Measurements from ENCODE around the gene MACF1.
"Not testable (repeated sequence)": the region's sequence is repeated elsewhere in the genome, so short reads cannot be mapped to it uniquely, and the experiment has no call there.

Gene MACF1

GRCh38 chr1:39182804-39183203 is 21.7 kb upstream of the MACF1 start:
- DNase-seq, result no peak

GRCh38 chr1:39183503-39184353 is 20.8 kb upstream of the MACF1 start:
- DNase-seq, result peak; percentile 79

GRCh38 chr1:39184354-39184818 is 20.1 kb upstream of the MACF1 start:
- no peak for DNase-seq

DNA sequence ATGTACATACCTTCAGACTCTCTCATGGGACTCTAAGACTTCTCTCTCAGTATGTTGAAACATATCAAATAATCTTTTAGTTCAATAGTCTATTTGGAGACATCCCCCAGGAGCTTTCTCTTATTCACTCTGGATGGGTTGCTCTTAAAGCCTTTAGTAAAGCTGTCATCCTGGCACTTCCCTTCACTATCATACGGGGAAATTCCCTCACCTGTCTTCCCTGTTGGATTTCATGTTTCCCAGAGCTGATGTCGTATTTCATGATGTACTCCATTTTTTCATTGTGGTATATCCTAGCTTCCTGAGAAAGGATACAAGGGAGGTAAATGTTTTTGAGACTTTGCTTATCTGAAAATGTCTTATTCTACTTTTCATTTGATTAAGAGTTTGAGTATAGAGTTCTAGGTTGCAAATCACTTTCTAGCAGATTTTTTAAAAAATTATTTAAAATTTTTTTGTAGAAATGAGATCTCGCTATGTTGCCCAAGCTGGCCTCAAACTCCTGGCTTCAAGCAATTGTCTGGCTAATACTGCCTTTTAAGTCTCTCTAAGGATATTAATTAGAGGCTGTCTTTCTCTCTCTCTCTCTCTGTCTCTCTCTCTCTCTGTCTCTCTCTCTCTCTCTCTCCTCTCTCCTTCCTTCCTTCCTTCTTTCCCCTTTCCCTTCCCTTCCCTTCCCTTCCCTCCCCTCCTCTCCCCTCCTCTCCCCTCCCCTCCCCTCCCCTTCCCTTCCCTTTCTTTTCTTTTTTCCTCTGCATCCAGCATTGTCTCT is 17.0 kb upstream of the MACF1 start:
- DNase-seq, result no peak

DNA sequence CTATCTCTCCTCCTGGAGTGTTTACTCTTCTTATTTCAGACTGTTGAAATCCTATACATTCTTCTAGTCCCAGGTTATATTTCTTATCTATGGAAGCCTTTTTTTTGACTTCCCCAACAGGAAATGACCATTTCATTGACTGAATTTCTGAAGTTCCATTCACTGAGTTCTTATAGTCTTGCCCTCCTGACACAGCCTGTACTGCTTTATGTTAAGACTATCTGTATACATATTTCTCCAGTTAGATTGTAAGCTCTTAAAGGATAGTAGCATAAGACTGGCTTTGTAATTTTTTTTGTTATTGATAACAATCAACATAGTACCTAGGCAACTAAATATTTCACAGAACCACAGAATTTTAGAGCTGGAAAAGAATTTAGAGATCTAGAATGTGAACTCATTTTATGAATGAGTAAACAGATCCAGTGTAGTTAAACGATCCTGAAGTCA is 14.9 kb upstream of the MACF1 start:
- no peak for DNase-seq

- no peak for DNase-seq
Measured at GRCh38 chr1:39190096-39190495, 14.4 kb upstream of the MACF1 start.

DNA sequence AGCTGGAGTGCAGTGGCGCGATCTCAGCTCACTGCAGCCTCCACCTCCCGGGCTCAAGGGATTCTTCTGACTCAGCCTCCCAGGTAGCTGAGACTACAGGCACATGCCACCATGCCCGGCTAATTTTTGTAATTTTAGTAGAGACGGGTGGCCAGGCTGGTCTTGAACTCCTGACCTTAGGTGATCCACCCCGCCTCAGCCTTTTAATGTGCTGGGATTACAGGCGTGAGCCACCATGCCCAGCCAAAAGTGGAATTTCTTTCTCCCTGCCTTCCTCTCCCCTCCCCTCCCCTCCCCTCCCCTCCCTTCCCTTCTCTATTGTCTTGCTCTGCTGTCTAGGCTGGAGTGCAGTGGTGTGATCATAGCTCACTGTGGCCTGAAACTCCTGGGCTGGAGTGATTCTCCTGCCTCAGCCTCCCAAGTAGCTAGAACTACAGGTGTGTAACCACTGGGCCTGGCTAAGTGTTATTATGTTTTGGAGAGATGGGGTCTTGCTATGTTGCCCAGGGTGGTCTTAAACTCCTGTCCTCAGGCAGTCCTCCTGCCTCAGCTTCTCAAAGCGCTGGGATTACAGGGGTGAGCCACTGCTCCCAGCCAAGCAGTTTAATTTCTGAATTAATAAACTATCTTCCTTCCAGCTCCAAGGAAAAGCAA is 10.0 kb upstream of the MACF1 start:
- DNase-seq, result no peak

DNA sequence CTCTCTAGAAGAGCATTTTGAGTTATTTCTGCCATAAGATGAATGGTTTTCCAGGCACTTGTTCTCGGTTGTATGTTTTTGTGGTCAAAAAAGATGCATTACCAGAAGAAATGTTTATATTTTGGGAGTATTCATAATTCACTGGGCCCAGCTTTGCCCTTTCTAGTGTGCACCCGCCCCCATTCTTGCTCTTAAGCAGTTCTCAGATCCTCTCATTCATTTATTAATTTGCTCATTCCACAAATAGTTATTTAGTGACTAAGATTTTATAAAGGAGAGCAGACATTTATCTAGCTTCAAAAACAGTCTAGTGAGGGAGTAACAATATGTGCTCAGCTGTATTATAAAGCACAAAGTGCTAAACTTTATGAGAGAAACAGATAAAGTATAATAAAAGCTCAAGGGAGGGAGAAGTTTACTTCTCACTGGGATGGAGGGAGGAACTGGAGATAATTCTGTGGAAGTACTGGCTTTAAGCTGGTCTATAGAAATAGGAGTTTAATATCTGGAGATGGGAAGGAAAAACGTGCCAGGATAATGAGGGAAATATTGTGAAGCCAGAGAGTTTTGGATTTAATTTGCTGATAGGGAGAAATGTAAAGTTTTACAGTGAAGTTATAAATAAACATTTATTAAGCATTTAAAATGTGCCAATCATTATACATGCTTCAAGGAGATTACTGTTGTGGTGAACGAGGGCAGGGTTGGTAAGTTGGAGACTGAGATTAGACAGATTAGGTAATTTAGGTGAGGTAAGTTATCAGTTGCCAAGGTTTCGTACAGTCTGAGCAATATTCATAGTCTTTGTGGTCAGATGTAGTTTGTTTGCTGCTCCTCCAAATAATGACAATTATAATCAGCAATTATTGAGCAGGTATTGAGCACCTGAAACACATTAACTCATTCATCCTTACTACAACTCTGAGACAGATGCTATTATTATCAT is 9.1 kb upstream of the MACF1 start:
- no peak for DNase-seq

DNA sequence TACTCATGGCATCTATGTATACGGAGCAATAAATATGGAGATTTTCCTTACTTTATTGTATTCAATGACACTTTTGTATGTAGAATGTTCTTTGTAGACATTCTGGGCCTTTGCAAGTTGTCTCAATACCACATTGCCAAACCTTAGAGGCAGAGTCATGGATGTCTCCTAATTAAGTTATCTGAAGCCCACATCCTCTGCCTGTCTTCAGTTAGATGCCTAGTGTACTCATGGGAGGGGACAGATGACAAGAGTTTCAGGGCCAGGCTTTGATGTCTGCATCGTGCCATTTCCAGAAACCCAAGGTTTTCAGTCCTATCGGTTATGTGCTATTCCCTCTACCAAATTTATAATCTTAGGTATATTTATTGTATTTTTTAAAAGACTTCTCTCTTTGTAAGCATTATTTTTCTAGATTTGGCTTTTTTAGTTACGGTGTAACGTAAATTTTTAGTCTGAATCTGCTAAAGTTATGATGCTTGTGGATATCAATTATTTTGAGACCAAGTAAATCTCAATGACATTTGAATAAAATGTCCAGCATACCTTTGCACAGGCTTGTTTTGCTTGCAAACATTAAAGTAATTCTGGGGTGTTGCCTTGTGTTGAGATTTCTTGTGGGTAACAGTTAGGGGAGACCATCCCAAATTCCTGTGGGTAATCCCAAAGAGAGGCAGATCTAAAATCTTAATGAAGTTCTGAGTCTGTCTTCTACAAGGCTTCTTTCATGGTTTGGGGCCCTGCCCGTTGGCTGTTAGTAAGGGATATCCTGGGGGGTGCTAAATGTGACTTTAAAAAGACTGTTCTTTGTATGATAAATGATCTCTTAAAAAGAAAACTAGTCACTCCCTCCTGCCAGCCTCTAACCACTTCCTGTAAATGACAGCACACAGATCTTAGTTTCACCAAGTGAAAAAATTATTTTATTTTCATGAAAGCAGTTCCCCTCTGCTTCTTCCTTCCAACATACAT is 8.0 kb upstream of the MACF1 start:
- DNase-seq, result peak; percentile 59

DNA sequence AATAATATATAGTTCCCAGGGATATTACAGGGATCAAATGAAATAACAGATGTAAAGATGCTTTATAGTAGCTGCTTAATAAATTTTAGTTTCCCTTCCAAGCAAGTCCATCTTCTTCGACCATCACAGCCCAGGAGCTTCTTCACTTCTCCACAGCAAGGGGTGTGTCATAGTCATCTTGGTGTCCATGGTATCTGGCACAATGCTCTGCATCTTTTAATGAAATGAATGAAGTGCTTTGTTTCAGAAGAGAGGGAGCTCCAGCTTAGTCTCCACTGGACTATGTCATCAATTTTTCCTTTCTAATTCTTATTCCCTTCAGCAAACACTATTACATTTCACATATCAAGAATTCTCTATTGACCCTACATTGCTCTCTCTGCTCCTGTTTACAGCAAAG is 4.9 kb upstream of the MACF1 start:
- no peak for DNase-seq

DNA sequence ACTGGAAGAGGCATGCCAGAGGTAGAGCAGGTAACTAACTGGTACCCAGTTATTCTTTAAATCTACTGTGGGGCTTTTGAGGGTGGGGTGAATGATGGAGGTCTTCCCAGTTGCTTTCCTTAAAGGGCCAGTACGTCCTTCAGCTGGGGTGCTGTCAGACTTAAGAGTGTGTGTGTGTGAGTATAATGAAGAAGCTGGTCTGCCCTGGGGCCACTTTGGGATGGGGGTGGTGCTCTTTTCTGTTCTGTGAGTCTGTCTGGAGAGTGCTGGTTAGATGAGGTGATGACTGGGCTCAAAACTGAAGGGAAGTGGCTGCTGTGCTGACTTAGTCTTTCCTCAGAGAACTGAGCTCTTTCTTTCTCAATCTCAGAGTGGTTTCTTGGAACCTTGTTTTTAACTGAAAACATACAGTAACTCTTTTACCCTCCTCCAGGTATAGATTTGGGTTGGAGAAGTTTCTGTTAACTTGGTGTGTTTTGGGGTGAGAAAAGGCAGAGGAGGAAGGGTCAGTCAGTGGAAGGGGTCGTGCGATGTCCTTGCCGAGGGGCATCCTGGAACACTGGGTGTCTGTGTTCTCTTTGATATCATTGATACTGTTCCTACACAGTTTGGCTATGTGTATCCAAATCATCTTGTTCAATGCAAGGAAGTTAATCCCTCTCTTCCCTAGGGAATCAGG is 746 bp downstream of the MACF1 start:
- peak; percentile 43 for DNase-seq

DNA sequence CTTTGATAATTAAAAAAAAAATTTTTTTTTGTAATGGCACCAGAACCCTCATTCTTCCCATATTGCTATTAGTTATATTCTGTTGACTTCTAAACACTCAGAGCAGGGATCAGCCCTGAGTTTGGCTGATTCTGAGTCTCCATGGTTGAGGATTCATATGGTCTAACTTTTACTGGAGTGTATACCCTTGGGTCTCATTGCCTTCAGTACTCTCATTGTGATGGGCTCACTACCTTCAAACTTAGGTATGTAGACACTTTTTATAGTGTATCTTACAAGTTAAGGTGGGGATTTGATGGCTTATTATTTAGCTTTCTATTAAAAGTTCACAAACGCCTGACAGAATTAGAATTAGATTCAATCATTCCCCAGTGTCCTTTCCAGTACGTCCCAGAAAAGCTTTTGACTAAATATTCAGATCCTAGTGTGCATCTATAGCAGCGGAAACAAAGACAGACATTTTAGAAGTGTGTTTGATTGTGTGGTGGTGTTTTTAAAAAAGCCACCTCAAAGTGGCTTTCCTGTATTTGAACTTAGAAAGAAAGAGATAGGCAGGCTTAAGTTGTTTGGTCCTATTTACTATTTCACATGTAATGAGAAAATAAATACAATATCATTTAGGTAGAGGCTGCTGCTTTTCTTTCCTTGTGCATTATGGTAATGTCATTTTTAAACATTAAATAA is 1.4 kb downstream of the MACF1 start:
- no peak for DNase-seq

DNA sequence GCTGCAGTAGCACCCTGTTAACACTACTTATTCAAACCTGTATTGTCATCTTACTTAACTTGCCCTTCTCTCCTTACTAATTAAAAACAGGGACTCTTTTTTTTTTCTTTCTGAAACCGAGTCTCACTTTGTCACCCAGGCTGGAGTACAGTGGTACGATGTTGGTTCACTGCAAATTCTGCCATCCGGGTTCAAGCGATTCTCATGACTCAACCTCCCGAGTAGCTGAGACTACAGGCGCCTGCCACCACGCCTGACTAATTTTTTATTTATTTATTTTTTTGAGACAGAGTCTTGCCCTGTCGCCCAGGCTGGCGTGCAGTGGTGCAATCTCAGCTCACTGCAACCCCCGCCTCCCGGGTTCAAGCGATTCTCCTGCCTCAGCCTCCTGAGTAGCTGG is 3.9 kb downstream of the MACF1 start:
- not testable (repeated sequence) for DNase-seq

DNA sequence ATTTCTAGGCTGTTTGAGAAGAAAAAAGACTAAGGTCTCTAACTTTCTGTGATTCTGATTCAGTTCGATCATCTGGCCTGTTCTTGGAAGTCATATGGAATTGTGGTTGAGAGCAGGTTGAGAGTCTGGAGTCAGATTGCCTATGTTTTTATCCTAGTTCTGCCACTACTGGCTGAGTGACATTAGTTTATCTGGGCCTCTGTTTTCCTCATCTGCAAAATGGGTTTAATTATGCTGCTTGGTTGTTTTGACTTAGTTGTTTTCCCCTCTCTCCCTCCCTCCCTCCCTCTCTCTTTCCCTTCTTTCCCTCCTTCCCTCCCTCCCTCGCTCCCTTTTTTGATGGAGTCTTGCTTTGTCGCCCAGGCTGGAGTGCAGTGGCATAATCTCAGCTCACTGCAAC is 6.2 kb downstream of the MACF1 start:
- no peak for DNase-seq

GRCh38 chr1:39212499-39212898 is 8.0 kb downstream of the MACF1 start:
- DNase-seq, result no peak

DNA sequence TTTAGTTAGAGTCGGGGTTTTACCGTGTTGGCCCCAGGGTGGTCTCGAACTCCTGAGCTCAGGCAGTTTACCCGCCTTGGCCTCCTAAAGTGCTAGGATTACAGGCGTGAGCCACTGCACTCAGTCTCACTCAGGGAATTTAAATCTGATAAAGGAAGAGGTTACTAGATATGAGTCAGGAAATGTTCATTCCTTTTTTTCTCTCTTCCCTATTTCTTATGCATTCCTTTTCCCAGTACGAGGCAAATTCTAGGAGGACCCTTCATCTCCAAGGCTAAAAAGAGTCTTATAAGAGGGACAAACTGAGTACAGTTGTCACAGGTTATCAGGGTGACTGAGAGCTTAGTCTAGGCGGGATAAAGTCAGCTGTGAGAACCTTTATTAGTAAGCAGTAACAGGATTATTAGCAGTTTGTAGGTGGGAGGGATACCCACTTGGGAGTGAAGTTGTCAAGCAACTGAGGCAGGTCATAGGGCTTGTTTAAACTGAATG is 9.1 kb downstream of the MACF1 start:
- DNase-seq, result no peak

DNA sequence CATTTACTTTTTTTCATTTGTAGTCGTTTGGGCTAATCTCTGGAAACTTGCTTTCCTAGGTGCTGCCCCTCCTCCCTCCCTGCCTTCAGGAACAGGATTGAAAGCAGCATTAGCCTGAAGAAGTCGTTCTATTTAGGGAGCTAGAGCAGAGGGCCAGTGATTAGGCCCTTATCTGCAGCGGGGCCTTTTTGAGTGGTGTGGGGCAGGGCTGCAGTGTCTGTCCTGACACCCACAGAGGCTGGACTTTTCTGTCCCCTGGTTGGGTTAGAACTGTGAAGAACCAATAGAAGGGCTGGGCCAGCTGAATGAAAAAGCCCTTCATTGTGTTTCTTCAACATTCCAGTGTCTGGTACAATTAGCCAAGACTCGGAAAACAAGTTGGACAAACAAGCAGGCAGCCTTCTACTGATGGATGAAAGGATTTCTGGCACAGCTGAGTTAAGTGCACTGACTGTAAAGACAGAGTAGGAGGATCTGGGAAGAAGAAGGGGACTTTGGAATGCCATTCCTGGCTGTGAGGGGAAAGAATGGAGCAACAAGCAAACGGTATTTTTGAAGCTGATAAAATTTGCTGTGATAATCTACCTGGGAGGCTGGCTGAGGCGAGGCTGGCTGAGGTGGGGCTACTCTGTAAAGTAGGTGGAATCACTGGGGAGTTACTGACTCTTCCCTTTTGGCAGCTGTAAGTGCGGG is 9.7 kb downstream of the MACF1 start:
- no peak for DNase-seq

- no peak for DNase-seq
Measured at GRCh38 chr1:39214714-39214997, 10.2 kb downstream of the MACF1 start.
